ENCODE data around the gene TLR7.

TLR7 gene

DNA sequence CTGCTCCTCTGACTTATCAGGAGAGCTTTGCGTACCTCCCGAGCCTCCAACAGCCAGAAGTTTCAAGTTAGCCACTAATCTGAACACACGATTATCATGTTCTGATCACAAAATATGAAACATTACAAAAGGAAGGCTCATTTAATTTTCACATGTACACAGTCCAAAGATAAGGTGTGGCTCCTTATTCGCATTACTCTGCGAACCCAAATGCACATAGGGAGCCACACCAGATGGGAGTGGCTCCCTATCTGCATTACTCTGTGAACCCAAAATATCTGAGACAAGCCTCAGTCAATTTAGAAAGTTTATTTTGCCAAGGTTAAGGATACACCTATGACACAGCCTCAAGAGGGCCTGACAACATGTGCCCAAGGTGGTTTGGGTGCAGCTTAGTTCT, 68.0 kb downstream of the TLR7 start:
- DNase-seq = no peak

DNA sequence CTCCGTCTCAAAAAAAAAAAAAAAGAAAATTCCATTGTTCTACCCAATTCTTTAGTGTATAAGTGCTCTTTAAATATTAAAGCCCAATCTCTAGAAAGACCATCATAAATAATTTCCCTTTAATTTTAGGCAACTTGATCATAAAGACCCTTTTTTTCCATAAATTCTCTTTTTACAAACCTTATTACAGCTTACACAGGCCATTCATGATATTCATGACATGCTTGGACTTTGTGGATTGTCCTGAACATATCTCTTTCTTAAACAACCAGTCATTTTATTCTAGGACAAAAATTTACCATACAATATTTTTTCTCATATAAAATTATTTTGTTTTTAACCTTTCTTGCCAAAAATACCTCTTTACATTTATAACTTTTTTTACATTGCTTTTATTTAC, 70.1 kb downstream of the TLR7 start:
- DNase-seq = no peak
